PC-3 (cell line): ENCODE measurements around the gene PRKCE. TPM values are rescaled to one million over a fixed set of nuclear protein-coding genes. Genes with fewer than 3 reads are reported as not detected.

Experiments used
- ATAC-seq: fragments of 200-7000 bp; cut with Tn5 transposase; 2 replicates; pipeline ENCODE4 v1.9.1; 2020; ENCODE audit warnings: mild to moderate bottlenecking, moderate library complexity
- BruUV-seq: library from RNA; stranded (reverse); fragments of 400-500 nt; replicated peaks from 2 replicates; lab custom pipeline; 2021; lab: Mats Ljungman, UMichigan
- CTCF ChIA-PET: fragments of 300-600 bp; sonication (Branson Sonifier 250); formaldehyde crosslinking; loops from one replicate; lab custom pipeline; 2022; ENCODE audit warnings: antibody characterized with exemption; lab: Charles Lee
- POLR2A ChIA-PET: fragments of 300-600 bp; sonication (Branson Sonifier 250); formaldehyde crosslinking; loops from one replicate; lab custom pipeline; 2022; ENCODE audit warnings: antibody characterized with exemption; ENCODE audit not compliant: unreplicated experiment; lab: Charles Lee
- DNase-seq: peaks from one replicate; pipeline ENCODE4 v3.0.0-alpha.2; 2015
- H2AFZ ChIP-seq: fragments of 300-600 bp; sonication (generic); 2 replicates; pipeline ENCODE4 v1.6.0; 2016; ENCODE audit warnings: antibody characterized with exemption, low read length
- H3F3A ChIP-seq: fragments of 300-600 bp; sonication (generic); one replicate; pipeline ENCODE4 v1.6.0; 2017; ENCODE audit warnings: antibody characterized with exemption, low read length, control low read depth, mild to moderate bottlenecking; ENCODE audit not compliant: unreplicated experiment
- H3K27ac ChIP-seq: fragments of 300-600 bp; sonication (generic); 2 replicates; pipeline ENCODE4 v1.5.1; 2016; ENCODE audit warnings: mild to moderate bottlenecking, low read length
- H3K27me3 ChIP-seq: fragments of 300-600 bp; sonication (generic); 2 replicates; pipeline ENCODE4 v1.6.1; 2016; ENCODE audit warnings: low read length, mixed read lengths
- H3K36me3 ChIP-seq: fragments of 300-600 bp; sonication (generic); 2 replicates; pipeline ENCODE4 v1.6.1; 2016; ENCODE audit warnings: low read depth, mixed run types, low read length, mixed read lengths
- H3K4me1 ChIP-seq: fragments of 300-600 bp; sonication (generic); 2 replicates; pipeline ENCODE4 v1.5.1; 2016; ENCODE audit warnings: low read length; ENCODE audit not compliant: insufficient read depth
- H3K4me2 ChIP-seq: fragments of 300-600 bp; sonication (generic); 2 replicates; pipeline ENCODE4 v1.6.0; 2016; ENCODE audit warnings: low read length
- H3K4me3 ChIP-seq: fragments of 300-600 bp; sonication (generic); 2 replicates; pipeline ENCODE4 v1.5.1; 2016; ENCODE audit warnings: mild to moderate bottlenecking, low read length, mixed read lengths
- H3K79me2 ChIP-seq: fragments of 300-600 bp; sonication (generic); 2 replicates; pipeline ENCODE4 v1.6.1; 2017; ENCODE audit warnings: low read length, mixed read lengths
- H3K9ac ChIP-seq: fragments of 300-600 bp; sonication (generic); 2 replicates; pipeline ENCODE4 v1.6.0; 2016; ENCODE audit warnings: mild to moderate bottlenecking, low read length
- H3K9me2 ChIP-seq: fragments of 300-600 bp; sonication (generic); replicated peaks from 2 replicates; pipeline ENCODE4 v1.6.1; 2016; ENCODE audit warnings: mixed run types, low read length, mixed read lengths
- H3K9me3 ChIP-seq: fragments of 300-600 bp; sonication (generic); 2 replicates; pipeline ENCODE4 v1.6.1; 2016; ENCODE audit warnings: low read length, mixed read lengths
- H4K20me1 ChIP-seq: fragments of 300-600 bp; sonication (generic); 2 replicates; pipeline ENCODE4 v1.6.1; 2016; ENCODE audit warnings: low read length, mixed read lengths
- CTCF ChIP-seq: fragments of 300-600 bp; sonication (generic); conservative IDR thresholded peaks from 2 replicates; pipeline ENCODE4 v1.5.1; 2017; ENCODE audit warnings: antibody characterized with exemption, low read depth, mild to moderate bottlenecking, low read length
- EZH2 ChIP-seq: fragments of 300-600 bp; sonication (generic); IDR thresholded peaks from one replicate; pipeline ENCODE4 v1.6.1; 2017; ENCODE audit warnings: antibody characterized with exemption, mild to moderate bottlenecking, low read length; ENCODE audit not compliant: unreplicated experiment
- EZH2phosphoT487 ChIP-seq: fragments of 300-600 bp; sonication (generic); IDR thresholded peaks from 2 replicates; pipeline ENCODE4 v1.6.1; 2018; ENCODE audit warnings: mild to moderate bottlenecking, antibody characterized with exemption, low read length, borderline replicate concordance
- intact Hi-C: fragments of 100-400 bp; cut with micrococcal nuclease; formaldehyde crosslinking; loops from 2 replicates; pipeline ENCODE4 v1.9.0; 2023
- total RNA-seq: library from RNA; depleted of rRNA; stranded (reverse); fragments of >200 nt; gene quantifications from 2 replicates; pipeline ENCODE4 v1.2.3, GENCODE V29; 2014

The PRKCE gene
- total RNA-seq, 1 experiment from 2014 or later, result 7.0 TPM

GRCh38 chr2:45953376-45954027 lies 302.0 kb downstream of the PRKCE start:
- Histone ChIP-seq H4K20me1 (no peaks in the 10 kb centered on the region), H3K9me2 (no peaks in the 10 kb centered on the region), H3K79me2 (no peaks in the 10 kb centered on the region), H3K4me3 (no peak overlapping the region), H3K27ac (no peak overlapping the region), H3K4me1 (no peaks in the 10 kb centered on the region), H3K36me3 (no peaks in the 10 kb centered on the region), H3K4me2 (no peak overlapping the region), H2AFZ (no peak overlapping the region), H3F3A (no peaks in the 10 kb centered on the region), H3K27me3 (no peaks in the 10 kb centered on the region), H3K9ac (no peak overlapping the region), H3K9me3 (no peaks in the 10 kb centered on the region)
- intact Hi-C loops, result no loop called here
- TF ChIP-seq EZH2 (no peak), CTCF (no peak), EZH2phosphoT487 (no peak)
- ChIA-PET CTCF (no interaction called here), POLR2A (no interaction called here)
- BruUV-seq, result no TSS peak
- DNase-seq, result no peak
- no peak for ATAC-seq

- DNase-seq (no peak), ATAC-seq (no peak)
- H3K27ac ChIP-seq, result no peak overlapping the region
- no peak overlapping the region for H2AFZ ChIP-seq
- peaks cover under 1% of the 10 kb centered on the region; the same call in 1 of the 2 replicates for H3K4me1 ChIP-seq
- H3K9ac ChIP-seq, result no peak overlapping the region
- no peak overlapping the region for H3K4me3 ChIP-seq
- no peak for TF ChIP-seq EZH2
- TF ChIP-seq EZH2phosphoT487, result no peak
- TF ChIP-seq CTCF, result no peak
- no peaks in the 10 kb centered on the region for H3F3A ChIP-seq
- H3K79me2 ChIP-seq, result no peaks in the 10 kb centered on the region
- CTCF ChIA-PET, result no interaction called here
- POLR2A ChIA-PET, result no interaction called here
- H4K20me1 ChIP-seq, result no peaks in the 10 kb centered on the region
- H3K36me3 ChIP-seq, result no peaks in the 10 kb centered on the region
- no TSS peak for BruUV-seq
- H3K9me3 ChIP-seq, result no peaks in the 10 kb centered on the region
- intact Hi-C loops, result no loop called here
- no peaks in the 10 kb centered on the region for H3K27me3 ChIP-seq
- no peak overlapping the region for H3K4me2 ChIP-seq
- no peaks in the 10 kb centered on the region for H3K9me2 ChIP-seq
These were observed 302.9 kb downstream of the PRKCE start for GRCh38 chr2:45954233-45954850.

GRCh38 chr2:45957533-45958227 lies 306.2 kb downstream of the PRKCE start:
- no peak overlapping the region for H3K9ac ChIP-seq

More at GRCh38 chr2:45957533-45958227, 306.2 kb downstream of the PRKCE start:
- no peak overlapping the region for H3K4me2 ChIP-seq
- BruUV-seq, result no TSS peak
- intact Hi-C loops, result no loop called here
- H3K27me3 ChIP-seq, result no peaks in the 10 kb centered on the region
- no peak overlapping the region for H2AFZ ChIP-seq
- POLR2A ChIA-PET, result no interaction called here
- no peak for ATAC-seq
- H3K9me2 ChIP-seq, result no peaks in the 10 kb centered on the region
- no peaks in the 10 kb centered on the region for H3K79me2 ChIP-seq
- no peaks in the 10 kb centered on the region for H3K36me3 ChIP-seq
- no peak for DNase-seq
- no peaks in the 10 kb centered on the region for H4K20me1 ChIP-seq
- peaks cover 33% of the 10 kb centered on the region for H3K4me1 ChIP-seq
- H3K27ac ChIP-seq, result no peak overlapping the region
- TF ChIP-seq CTCF (no peak), EZH2 (no peak), EZH2phosphoT487 (no peak)
- CTCF ChIA-PET, result no interaction called here
- no peaks in the 10 kb centered on the region for H3K9me3 ChIP-seq
- no peaks in the 10 kb centered on the region for H3F3A ChIP-seq
- H3K4me3 ChIP-seq, result no peak overlapping the region
